Endothelial cell of umbilical vein (primary cell): Measurements from ENCODE around the gene ACSF3. TPM values are rescaled to one million over a fixed set of nuclear protein-coding genes. Genes with fewer than 3 reads are reported as not detected.

Experiments used
- BruUV-seq: library from RNA; stranded (reverse); fragments of 400-500 nt; replicated peaks from 2 replicates; lab custom pipeline; 2021; lab: Mats Ljungman, UMichigan
- CTCF ChIA-PET: fragments of 300-600, 350-600 bp; sonication (Branson Sonifier 250); formaldehyde crosslinking; loops from one replicate; lab custom pipeline; 2021; ENCODE audit warnings: antibody characterized with exemption, inconsistent platforms; lab: Charles Lee
- POLR2A ChIA-PET: fragments of 300-600, 350-600 bp; sonication (Branson Sonifier 250); formaldehyde crosslinking; loops from one replicate; lab custom pipeline; 2021; ENCODE audit warnings: antibody characterized with exemption, inconsistent platforms; lab: Charles Lee
- DNase-seq: peaks from one replicate; pipeline ENCODE4 v3.0.0-alpha.2; 2011; ENCODE audit warnings: low read depth, low spot score
- FAIRE-seq: peaks from 2 replicates; lab custom pipeline; 2011; peaks lifted over from hg19 to GRCh38; lab: Jason Lieb, UNC
- H2AFZ ChIP-seq: 2 replicates; pipeline ENCODE4 v1.6.0; 2012; ENCODE audit warnings: low read depth, low read length, control low read depth, inconsistent platforms
- H3K27ac ChIP-seq: 2 replicates; pipeline ENCODE4 v1.5.1; 2011; ENCODE audit warnings: low read depth, mild to moderate bottlenecking, control low read depth, low read length, moderate library complexity; ENCODE audit not compliant: insufficient read depth
- H3K27me3 ChIP-seq, 2 experiments: 2 replicates each; pipeline versions ENCODE4 v1.6.0 to v1.6.1; 2011; ENCODE audit warnings: low read length in 2 of 2, mixed read lengths in 1 of 2; ENCODE audit not compliant: control insufficient read depth in 2 of 2, insufficient read depth in 2 of 2
- H3K36me3 ChIP-seq, 2 experiments: 2 replicates in 1 of 2; 3 replicates in 1 of 2; pipeline ENCODE4 v1.5.1; 2011; ENCODE audit warnings: low read length in 2 of 2, mild to moderate bottlenecking in 1 of 2, moderate library complexity in 1 of 2; ENCODE audit not compliant: control insufficient read depth in 2 of 2, insufficient read depth in 2 of 2; ENCODE audit errors: extremely low read depth in 1 of 2
- H3K4me1 ChIP-seq: 3 replicates; pipeline ENCODE4 v1.5.1; 2011; ENCODE audit warnings: mild to moderate bottlenecking, low read length; ENCODE audit not compliant: control insufficient read depth, insufficient read depth; ENCODE audit errors: extremely low read depth
- H3K4me2 ChIP-seq: 2 replicates; pipeline ENCODE4 v1.6.1; 2011; ENCODE audit warnings: low read length, control low read depth, mixed read lengths; ENCODE audit not compliant: insufficient read depth
- H3K4me3 ChIP-seq, 3 experiments: fragments of 200-600 bp in 1 of 3; sonication (generic), shearing (Covaris generic) in 1 of 3; replicated peaks in 1 of 3; 2 replicates each; pipeline ENCODE4 v1.5.1; 2011 to 2016; ENCODE audit warnings: control low read depth in 3 of 3, low read length in 3 of 3, mild to moderate bottlenecking in 2 of 3, inconsistent platforms in 1 of 3, low read depth in 1 of 3, moderate library complexity in 1 of 3; ENCODE audit not compliant: insufficient read depth in 1 of 3
- H3K79me2 ChIP-seq: 2 replicates; pipeline ENCODE4 v1.6.0; 2012; ENCODE audit warnings: low read length, inconsistent platforms; ENCODE audit not compliant: control insufficient read depth, insufficient read depth
- H3K9ac ChIP-seq: replicated peaks from 2 replicates; pipeline ENCODE3; 2011; ENCODE audit warnings: low read length, control low read depth; ENCODE audit not compliant: insufficient read depth; ENCODE audit errors: extremely low read depth
- H3K9me1 ChIP-seq: replicated peaks from 3 replicates; pipeline ENCODE4 v1.6.0; 2011; ENCODE audit warnings: mild to moderate bottlenecking, low read length; ENCODE audit not compliant: control insufficient read depth, insufficient read depth; ENCODE audit errors: extremely low read depth
- H3K9me3 ChIP-seq: replicated peaks from 2 replicates; pipeline ENCODE4 v1.5.1; 2012; ENCODE audit warnings: low read length, inconsistent platforms; ENCODE audit not compliant: control insufficient read depth, insufficient read depth
- H4K20me1 ChIP-seq: replicated peaks from 2 replicates; pipeline ENCODE3; 2011; ENCODE audit warnings: mild to moderate bottlenecking, low read length; ENCODE audit not compliant: control insufficient read depth, insufficient read depth; ENCODE audit errors: extremely low read depth
- CTCF ChIP-seq, 2 donors: IDR thresholded peaks; 1 replicate in 1 of 2; 2 replicates in 1 of 2; pipeline ENCODE4 v1.5.1; 2011; ENCODE audit warnings: low read length in 2 of 2, mild to moderate bottlenecking in 2 of 2, moderate library complexity in 2 of 2, control low read depth in 1 of 2, inconsistent platforms in 1 of 2, low read depth in 1 of 2; ENCODE audit not compliant: insufficient read depth in 1 of 2; ENCODE audit errors: extremely low read depth in 1 of 2
- EZH2 ChIP-seq: IDR thresholded peaks from 2 replicates; pipeline ENCODE4 v1.6.1; 2012; ENCODE audit warnings: borderline replicate concordance, low read depth, mild to moderate bottlenecking, moderate library complexity, low read length, inconsistent platforms; ENCODE audit not compliant: severe bottlenecking
- FOS ChIP-seq: IDR thresholded peaks from 2 replicates; pipeline ENCODE4 v1.6.1; 2011; ENCODE audit warnings: mild to moderate bottlenecking, low read length, moderate library complexity, borderline replicate concordance; ENCODE audit not compliant: insufficient read depth
- GATA2 ChIP-seq: IDR thresholded peaks from 2 replicates; pipeline ENCODE4 v1.7.0; 2011; ENCODE audit warnings: low read depth, mild to moderate bottlenecking, moderate library complexity, mixed read lengths, low read length; ENCODE audit not compliant: insufficient read length, insufficient read depth
- JUN ChIP-seq: IDR thresholded peaks from 2 replicates; pipeline ENCODE4 v1.6.1; 2011; ENCODE audit warnings: borderline replicate concordance, low read depth; ENCODE audit not compliant: insufficient read length, insufficient read depth
- MAX ChIP-seq: IDR thresholded peaks from 2 replicates; pipeline ENCODE4 v1.6.1; 2011; ENCODE audit not compliant: insufficient read depth, insufficient read length
- MYC ChIP-seq: IDR thresholded peaks from one replicate; pipeline ENCODE4 v1.6.1; 2011; ENCODE audit warnings: mild to moderate bottlenecking, low read depth, low read length
- POLR2A ChIP-seq: IDR thresholded peaks from 2 replicates; pipeline ENCODE4 v1.6.1; 2012; ENCODE audit warnings: low read depth, mild to moderate bottlenecking, control low read depth, low read length
- POLR2AphosphoS5 ChIP-seq: IDR thresholded peaks from 2 replicates; pipeline ENCODE4 v1.6.1; 2012; ENCODE audit warnings: low read depth, mild to moderate bottlenecking, control low read depth, low read length, moderate library complexity; ENCODE audit not compliant: insufficient read depth
- dilution Hi-C: fragments of 300-500 bp; cut with MboI; formaldehyde crosslinking; loops from one replicate; pipeline ENCODE4 v1.15.0; 2019; ENCODE audit warnings: low sequenced_read_pairs; ENCODE audit not compliant: extremely low pct_ligation_motif_present
- intact Hi-C: fragments of 100-400 bp; cut with micrococcal nuclease; formaldehyde crosslinking; loops from one replicate; pipeline ENCODE4 v1.10.0; 2022
- polyA plus RNA-seq, 4 experiments: library from polyadenylated mRNA; depleted of rRNA in 3 of 4; stranded (reverse) in 3 of 4; unstranded in 1 of 4; fragments of >200 nt; gene quantifications; 2 replicates each; pipeline versions ENCODE4 v1.2.1 to v1.2.3, GENCODE V29; 2011 to 2012; ENCODE audit warnings: missing spikeins in 1 of 4
- total RNA-seq: library from RNA; stranded (reverse); gene quantifications from 2 replicates; pipeline ENCODE4 v1.2.3, GENCODE V29; 2021

Gene ACSF3
- total and polyA plus RNA-seq, 2 donors (not counting 3 experiments of a cell fraction or from before 2014, with no cell fraction given), result 18.6 to 33.2 TPM

- Histone ChIP-seq H3K9me1 (no peaks in the 10 kb centered on the region), H3K36me3 (peaks cover 5 to 33% of the 10 kb centered on the region in 2 experiments)
These were observed 17.0 kb downstream of the ACSF3 start for GRCh38 chr16:89110641-89111040.

More at GRCh38 chr16:89110641-89111040, 17.0 kb downstream of the ACSF3 start:
- TF ChIP-seq POLR2AphosphoS5, result no peak
- no peak for TF ChIP-seq MAX
- no peak for TF ChIP-seq MYC
- no peak for TF ChIP-seq JUN
- TF ChIP-seq FOS, result no peak
- TF ChIP-seq EZH2, result no peak
- TF ChIP-seq GATA2, result no peak
- TF ChIP-seq CTCF (IDR thresholded peaks at IDR 0.05; ENCODE audit: extremely low read depth in 1 of 2, insufficient read depth in 1 of 2, low read depth in 1 of 2, low read length in 2 of 2), result no peak
- no peak for TF ChIP-seq POLR2A
- DNase-seq, result no peak
- Histone ChIP-seq H3K4me3 (no peak overlapping the region), H4K20me1 (no peaks in the 10 kb centered on the region), H3K4me1 (no peaks in the 10 kb centered on the region), H3K9me3 (no peaks in the 10 kb centered on the region), H3K79me2 (no peaks in the 10 kb centered on the region), H3K27ac (no peak overlapping the region), H3K4me2 (no peak overlapping the region), H3K27me3 (no peaks in the 10 kb centered on the region), H3K9ac (no peak overlapping the region), H2AFZ (no peak overlapping the region)
- intact Hi-C loops (no loop called here), dilution Hi-C loops (no loop called here)
- no TSS peak for BruUV-seq
- FAIRE-seq, result no peak
- CTCF ChIA-PET, result interaction anchor here (1.5 kb wide), 1 partner anchor 8 kb away, joined by 3 read pairs; no protein-coding TSS in a partner anchor
- POLR2A ChIA-PET, result no interaction called here
